ENCODE results near the gene MRPS2. TPM values are rescaled to one million over a fixed set of nuclear protein-coding genes. Genes with fewer than 3 reads are reported as not detected.
"Not testable (repeated sequence)": the region's sequence is repeated elsewhere in the genome, so short reads cannot be mapped to it uniquely, and the experiment has no call there.

MRPS2 gene
- total and polyA plus RNA-seq, 2 donors (not counting 3 experiments of a cell fraction or from before 2014, with no cell fraction given), result 50.8 to 231 TPM

DNA sequence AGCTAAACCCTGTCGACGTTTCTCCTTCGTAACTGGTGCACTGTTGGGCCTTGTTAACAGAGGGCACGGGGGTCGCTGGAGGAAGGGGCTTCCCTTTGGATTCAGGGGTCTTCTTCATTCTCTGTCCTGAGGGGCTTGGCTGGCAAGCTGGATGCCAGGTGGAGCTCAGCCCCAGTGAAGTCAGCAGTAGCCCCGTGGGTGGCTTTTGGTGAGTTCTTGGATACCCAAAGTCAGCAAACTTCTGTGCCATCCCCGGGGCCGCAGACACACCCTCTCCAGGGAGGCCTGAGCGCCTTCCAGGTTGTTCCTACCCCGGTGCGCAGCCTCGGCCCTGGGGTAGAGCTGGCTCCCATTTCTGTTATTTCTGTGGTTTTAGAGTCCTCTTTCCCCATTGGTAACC, 33.2 kb downstream of the MRPS2 start:
- H3K27me3 ChIP-seq (ENCODE audit: control insufficient read depth in 2 of 2, insufficient read depth in 2 of 2, low read length in 2 of 2), result peaks cover 0 to 2% of the 10 kb centered on the region in 2 experiments
- H3K4me1 ChIP-seq (ENCODE audit: control insufficient read depth, extremely low read depth, insufficient read depth, low read length), result no peaks in the 10 kb centered on the region
- intact Hi-C loops (cut with micrococcal nuclease), result no loop called here
- H3K4me2 ChIP-seq (ENCODE audit: insufficient read depth, low read length), result no peak overlapping the region
- no peaks in the 10 kb centered on the region for H4K20me1 ChIP-seq (replicated peaks; ENCODE audit: control insufficient read depth, extremely low read depth, insufficient read depth, low read length)
- H2AFZ ChIP-seq (ENCODE audit: low read depth, low read length), result no peak overlapping the region
- no peaks in the 10 kb centered on the region for H3K9me3 ChIP-seq (replicated peaks; ENCODE audit: control insufficient read depth, insufficient read depth, low read length)
- POLR2A ChIA-PET, result no interaction called here
- no TSS peak for BruUV-seq (replicated peaks)
- no peaks in the 10 kb centered on the region for H3K9me1 ChIP-seq (replicated peaks; ENCODE audit: control insufficient read depth, extremely low read depth, insufficient read depth, low read length)
- H3K36me3 ChIP-seq (ENCODE audit: control insufficient read depth in 2 of 2, extremely low read depth in 1 of 2, insufficient read depth in 2 of 2, low read length in 2 of 2), result no peaks in the 10 kb centered on the region
- no peak overlapping the region for H3K9ac ChIP-seq (replicated peaks; ENCODE audit: extremely low read depth, insufficient read depth, low read length)
- CTCF ChIA-PET, result no interaction called here
- no peak for DNase-seq (ENCODE audit: low read depth, low spot score)
- FAIRE-seq, result no peak
- no peaks in the 10 kb centered on the region for H3K79me2 ChIP-seq (ENCODE audit: control insufficient read depth, insufficient read depth, low read length)
- dilution Hi-C loops (cut with MboI; ENCODE audit: extremely low pct_ligation_motif_present, low sequenced_read_pairs), result no loop called here
- no peak overlapping the region for H3K27ac ChIP-seq (ENCODE audit: insufficient read depth, low read depth, low read length)
- TF ChIP-seq, protein P1, sequence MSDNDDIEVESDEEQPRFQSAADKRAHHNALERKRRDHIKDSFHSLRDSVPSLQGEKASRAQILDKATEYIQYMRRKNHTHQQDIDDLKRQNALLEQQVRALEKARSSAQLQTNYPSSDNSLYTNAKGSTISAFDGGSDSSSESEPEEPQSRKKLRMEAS (IDR thresholded peaks at IDR 0.05; ENCODE audit: insufficient read depth, insufficient read length), result no peak
- TF ChIP-seq POLR2A (IDR thresholded peaks at IDR 0.05; ENCODE audit: low read depth, low read length), result no peak
- TF ChIP-seq POLR2AphosphoS5 (IDR thresholded peaks at IDR 0.05; ENCODE audit: insufficient read depth, low read depth, low read length), result no peak
- TF ChIP-seq, protein P2, sequence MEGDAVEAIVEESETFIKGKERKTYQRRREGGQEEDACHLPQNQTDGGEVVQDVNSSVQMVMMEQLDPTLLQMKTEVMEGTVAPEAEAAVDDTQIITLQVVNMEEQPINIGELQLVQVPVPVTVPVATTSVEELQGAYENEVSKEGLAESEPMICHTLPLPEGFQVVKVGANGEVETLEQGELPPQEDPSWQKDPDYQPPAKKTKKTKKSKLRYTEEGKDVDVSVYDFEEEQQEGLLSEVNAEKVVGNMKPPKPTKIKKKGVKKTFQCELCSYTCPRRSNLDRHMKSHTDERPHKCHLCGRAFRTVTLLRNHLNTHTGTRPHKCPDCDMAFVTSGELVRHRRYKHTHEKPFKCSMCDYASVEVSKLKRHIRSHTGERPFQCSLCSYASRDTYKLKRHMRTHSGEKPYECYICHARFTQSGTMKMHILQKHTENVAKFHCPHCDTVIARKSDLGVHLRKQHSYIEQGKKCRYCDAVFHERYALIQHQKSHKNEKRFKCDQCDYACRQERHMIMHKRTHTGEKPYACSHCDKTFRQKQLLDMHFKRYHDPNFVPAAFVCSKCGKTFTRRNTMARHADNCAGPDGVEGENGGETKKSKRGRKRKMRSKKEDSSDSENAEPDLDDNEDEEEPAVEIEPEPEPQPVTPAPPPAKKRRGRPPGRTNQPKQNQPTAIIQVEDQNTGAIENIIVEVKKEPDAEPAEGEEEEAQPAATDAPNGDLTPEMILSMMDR (IDR thresholded peaks at IDR 0.05; ENCODE audit: extremely low read depth in 1 of 2, insufficient read depth in 1 of 2, low read depth in 1 of 2, low read length in 2 of 2), result no peak
- no peak for TF ChIP-seq EZH2 (IDR thresholded peaks at IDR 0.05; ENCODE audit: borderline replicate concordance, low read depth, low read length, severe bottlenecking)
- no peak for TF ChIP-seq FOS (IDR thresholded peaks at IDR 0.05; ENCODE audit: borderline replicate concordance, insufficient read depth, low read length)
- TF ChIP-seq GATA2 (IDR thresholded peaks at IDR 0.05; ENCODE audit: insufficient read depth, insufficient read length, low read depth, low read length), result no peak
- TF ChIP-seq MYC (IDR thresholded peaks at IDR 0.05; ENCODE audit: low read depth, low read length), result no peak
- H3K4me3 ChIP-seq (replicated peaks in 1 of 3; ENCODE audit: insufficient read depth in 1 of 3, low read depth in 1 of 3, low read length in 3 of 3), result no peak overlapping the region

DNA sequence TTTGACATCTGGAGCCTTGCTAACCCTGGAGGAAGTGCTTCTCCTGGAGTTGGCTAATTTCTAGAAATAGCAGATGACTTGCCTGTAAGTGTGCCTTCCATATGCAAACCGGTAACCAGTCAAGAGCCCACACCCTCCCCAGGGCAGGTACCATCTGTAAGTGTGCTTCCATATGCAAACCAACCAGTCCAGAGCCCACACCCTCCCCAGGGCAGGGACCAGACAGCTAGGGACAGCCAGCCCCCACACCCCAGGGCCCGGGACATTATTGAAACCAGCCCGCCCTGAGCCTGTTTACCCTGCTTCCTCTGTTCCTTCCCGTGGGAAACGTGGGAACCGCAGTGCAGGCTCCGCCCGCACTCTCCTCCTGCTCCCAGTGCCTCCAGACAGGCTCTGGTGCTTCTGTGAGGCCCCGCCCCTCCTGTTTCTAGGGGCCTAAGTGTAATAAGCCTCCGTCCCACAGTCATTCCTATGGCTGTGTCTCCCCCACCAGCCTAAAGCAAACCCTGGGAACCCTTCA, 33.8 kb downstream of the MRPS2 start:
- intact Hi-C loops (cut with micrococcal nuclease); H3K79me2 ChIP-seq (ENCODE audit: control insufficient read depth, insufficient read depth, low read length); H3K9ac ChIP-seq (replicated peaks; ENCODE audit: extremely low read depth, insufficient read depth, low read length); FAIRE-seq; H2AFZ ChIP-seq (ENCODE audit: low read depth, low read length); DNase-seq (ENCODE audit: low read depth, low spot score); dilution Hi-C loops (cut with MboI; ENCODE audit: extremely low pct_ligation_motif_present, low sequenced_read_pairs); H3K4me1 ChIP-seq (ENCODE audit: control insufficient read depth, extremely low read depth, insufficient read depth, low read length); H4K20me1 ChIP-seq (replicated peaks; ENCODE audit: control insufficient read depth, extremely low read depth, insufficient read depth, low read length); CTCF ChIA-PET; BruUV-seq (replicated peaks); H3K4me3 ChIP-seq (replicated peaks in 1 of 3; ENCODE audit: insufficient read depth in 1 of 3, low read depth in 1 of 3, low read length in 3 of 3); POLR2A ChIA-PET; H3K27me3 ChIP-seq (ENCODE audit: control insufficient read depth in 2 of 2, insufficient read depth in 2 of 2, low read length in 2 of 2); H3K9me3 ChIP-seq (replicated peaks; ENCODE audit: control insufficient read depth, insufficient read depth, low read length); H3K27ac ChIP-seq (ENCODE audit: insufficient read depth, low read depth, low read length); H3K9me1 ChIP-seq (replicated peaks; ENCODE audit: control insufficient read depth, extremely low read depth, insufficient read depth, low read length); H3K36me3 ChIP-seq (ENCODE audit: control insufficient read depth in 2 of 2, extremely low read depth in 1 of 2, insufficient read depth in 2 of 2, low read length in 2 of 2); H3K4me2 ChIP-seq (ENCODE audit: insufficient read depth, low read length): not testable (repeated sequence)

DNA sequence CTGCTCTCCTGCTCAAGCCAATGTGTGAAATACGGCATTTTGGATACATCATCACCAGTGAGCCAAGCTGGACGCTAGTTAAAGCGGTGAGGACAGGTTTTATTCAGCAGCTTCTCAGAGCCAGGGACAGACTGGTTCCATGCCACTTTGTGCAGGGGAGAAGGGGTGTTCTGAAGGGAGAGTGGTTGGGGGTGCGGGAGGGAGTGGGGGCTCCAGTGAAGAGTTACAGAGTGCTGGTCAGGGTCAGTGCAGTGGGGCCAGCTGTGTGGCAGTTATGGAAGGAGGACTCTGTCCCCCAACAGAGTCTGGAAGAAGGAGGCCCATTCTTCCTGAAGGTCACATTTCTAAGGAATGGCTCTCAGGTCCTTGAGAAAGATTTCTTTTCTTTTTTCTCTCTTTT, 34.3 kb downstream of the MRPS2 start:
- intact Hi-C loops (cut with micrococcal nuclease); FAIRE-seq; H3K9me1 ChIP-seq (replicated peaks; ENCODE audit: control insufficient read depth, extremely low read depth, insufficient read depth, low read length); BruUV-seq (replicated peaks); H2AFZ ChIP-seq (ENCODE audit: low read depth, low read length); POLR2A ChIA-PET; H3K9me3 ChIP-seq (replicated peaks; ENCODE audit: control insufficient read depth, insufficient read depth, low read length); H3K4me2 ChIP-seq (ENCODE audit: insufficient read depth, low read length); H3K36me3 ChIP-seq (ENCODE audit: control insufficient read depth in 2 of 2, extremely low read depth in 1 of 2, insufficient read depth in 2 of 2, low read length in 2 of 2); dilution Hi-C loops (cut with MboI; ENCODE audit: extremely low pct_ligation_motif_present, low sequenced_read_pairs); H4K20me1 ChIP-seq (replicated peaks; ENCODE audit: control insufficient read depth, extremely low read depth, insufficient read depth, low read length); H3K4me1 ChIP-seq (ENCODE audit: control insufficient read depth, extremely low read depth, insufficient read depth, low read length); CTCF ChIA-PET; H3K27me3 ChIP-seq (ENCODE audit: control insufficient read depth in 2 of 2, insufficient read depth in 2 of 2, low read length in 2 of 2); H3K4me3 ChIP-seq (replicated peaks in 1 of 3; ENCODE audit: insufficient read depth in 1 of 3, low read depth in 1 of 3, low read length in 3 of 3); H3K9ac ChIP-seq (replicated peaks; ENCODE audit: extremely low read depth, insufficient read depth, low read length); DNase-seq (ENCODE audit: low read depth, low spot score); H3K79me2 ChIP-seq (ENCODE audit: control insufficient read depth, insufficient read depth, low read length); H3K27ac ChIP-seq (ENCODE audit: insufficient read depth, low read depth, low read length): not testable (repeated sequence)

All from endothelial cell of umbilical vein (primary cell).